GM12801 (cell line): ENCODE data around the gene SUPT20HL2.

Experiments used
- TF ChIP-seq, protein P1 (sequence below): IDR thresholded peaks from one replicate; pipeline ENCODE4 v1.5.1; 2011; ENCODE audit warnings: control low read depth; ENCODE audit not compliant: insufficient read length; ENCODE audit errors: extremely low read depth

Gene SUPT20HL2

DNA sequence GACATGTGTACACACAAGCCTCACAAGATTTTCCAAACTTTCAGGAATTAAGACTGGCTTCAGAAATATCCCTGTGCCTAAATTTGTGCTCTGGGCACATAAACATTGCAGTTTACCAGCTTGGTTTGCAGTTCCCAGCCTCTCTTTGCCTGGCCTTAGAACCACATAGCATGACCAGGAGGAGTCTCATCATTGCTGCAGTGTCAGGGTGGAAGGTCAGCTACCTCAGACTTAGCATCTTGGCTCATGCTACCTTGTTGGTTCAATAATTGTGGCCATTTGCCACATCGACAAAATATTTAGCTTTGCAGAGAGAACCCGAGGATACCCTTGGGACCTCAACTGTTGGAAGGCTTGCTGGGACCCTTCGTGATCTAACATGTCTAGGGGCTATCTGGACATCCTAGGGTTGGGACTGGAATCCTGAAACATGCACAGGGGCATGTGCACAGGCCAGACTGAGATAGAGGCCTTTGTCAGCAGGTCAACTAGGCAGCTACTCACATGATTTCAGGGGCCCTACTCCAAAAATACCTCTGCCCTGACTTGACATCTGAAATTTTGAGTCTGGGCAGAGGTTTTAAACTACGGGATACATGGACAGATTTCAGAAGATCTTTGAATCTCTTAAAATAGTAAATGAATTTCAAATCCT is 8.0 kb upstream of the SUPT20HL2 start:
- TF ChIP-seq, protein P1, sequence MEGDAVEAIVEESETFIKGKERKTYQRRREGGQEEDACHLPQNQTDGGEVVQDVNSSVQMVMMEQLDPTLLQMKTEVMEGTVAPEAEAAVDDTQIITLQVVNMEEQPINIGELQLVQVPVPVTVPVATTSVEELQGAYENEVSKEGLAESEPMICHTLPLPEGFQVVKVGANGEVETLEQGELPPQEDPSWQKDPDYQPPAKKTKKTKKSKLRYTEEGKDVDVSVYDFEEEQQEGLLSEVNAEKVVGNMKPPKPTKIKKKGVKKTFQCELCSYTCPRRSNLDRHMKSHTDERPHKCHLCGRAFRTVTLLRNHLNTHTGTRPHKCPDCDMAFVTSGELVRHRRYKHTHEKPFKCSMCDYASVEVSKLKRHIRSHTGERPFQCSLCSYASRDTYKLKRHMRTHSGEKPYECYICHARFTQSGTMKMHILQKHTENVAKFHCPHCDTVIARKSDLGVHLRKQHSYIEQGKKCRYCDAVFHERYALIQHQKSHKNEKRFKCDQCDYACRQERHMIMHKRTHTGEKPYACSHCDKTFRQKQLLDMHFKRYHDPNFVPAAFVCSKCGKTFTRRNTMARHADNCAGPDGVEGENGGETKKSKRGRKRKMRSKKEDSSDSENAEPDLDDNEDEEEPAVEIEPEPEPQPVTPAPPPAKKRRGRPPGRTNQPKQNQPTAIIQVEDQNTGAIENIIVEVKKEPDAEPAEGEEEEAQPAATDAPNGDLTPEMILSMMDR: no peak

DNA sequence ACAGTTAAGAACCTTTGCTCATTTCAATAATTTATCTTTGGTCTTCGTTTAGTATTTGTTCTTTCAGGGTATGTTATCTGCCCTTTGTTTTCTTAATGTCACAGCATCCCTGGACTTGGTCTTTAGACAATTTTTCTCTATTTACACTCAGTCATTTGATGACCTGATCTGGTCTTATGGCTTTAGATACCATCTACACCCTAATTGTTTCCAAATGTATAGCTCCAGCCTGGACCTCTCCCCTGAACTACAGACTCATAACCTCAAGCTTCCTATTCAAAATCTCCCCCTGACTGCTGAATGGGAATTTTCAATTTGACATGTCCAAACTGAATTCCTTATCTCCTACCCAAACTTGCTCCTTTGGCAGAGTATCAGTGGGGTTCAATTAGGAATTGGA is 3.7 kb upstream of the SUPT20HL2 start:
- TF ChIP-seq, protein P1: no peak

DNA sequence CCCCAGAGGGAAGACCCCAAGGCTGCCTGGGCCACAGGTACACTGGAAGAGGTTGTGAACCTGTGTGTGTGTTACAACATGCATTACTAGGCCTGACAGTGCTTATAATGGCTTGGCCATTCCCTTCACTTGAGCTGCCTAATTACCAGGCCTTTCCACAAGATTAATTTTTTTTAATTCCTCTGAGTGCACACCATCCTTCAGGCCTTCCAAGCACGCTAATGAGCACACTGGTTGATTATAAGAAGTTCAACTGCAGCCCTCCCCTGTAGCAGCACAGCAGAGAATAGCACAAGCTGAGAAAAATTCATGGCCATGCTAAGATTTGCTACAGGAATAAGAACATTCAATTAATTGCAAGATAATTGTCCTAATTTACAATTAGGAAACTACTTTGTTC is 2.2 kb upstream of the SUPT20HL2 start:
- TF ChIP-seq, protein P1: no peak

DNA sequence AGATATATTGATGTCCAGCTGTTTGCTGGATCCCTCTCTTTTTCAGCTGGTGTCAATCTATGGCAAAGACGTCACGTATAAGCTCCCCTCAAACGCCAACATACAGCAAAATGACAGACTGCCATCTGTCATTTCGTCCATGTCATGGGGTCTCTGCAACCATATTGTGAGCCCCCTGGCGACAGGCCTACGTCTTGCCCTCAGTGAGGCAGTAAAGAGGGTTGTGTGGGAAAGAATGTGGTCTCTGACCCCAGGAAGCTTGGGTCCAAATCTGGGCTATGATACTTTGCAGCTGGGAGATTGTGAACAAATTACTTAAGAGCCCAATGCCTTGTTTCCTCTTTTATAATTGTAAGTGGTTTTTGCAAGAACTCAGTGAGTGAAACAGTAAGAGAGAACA is 7.4 kb downstream of the SUPT20HL2 start:
- TF ChIP-seq, protein P1: no peak

DNA sequence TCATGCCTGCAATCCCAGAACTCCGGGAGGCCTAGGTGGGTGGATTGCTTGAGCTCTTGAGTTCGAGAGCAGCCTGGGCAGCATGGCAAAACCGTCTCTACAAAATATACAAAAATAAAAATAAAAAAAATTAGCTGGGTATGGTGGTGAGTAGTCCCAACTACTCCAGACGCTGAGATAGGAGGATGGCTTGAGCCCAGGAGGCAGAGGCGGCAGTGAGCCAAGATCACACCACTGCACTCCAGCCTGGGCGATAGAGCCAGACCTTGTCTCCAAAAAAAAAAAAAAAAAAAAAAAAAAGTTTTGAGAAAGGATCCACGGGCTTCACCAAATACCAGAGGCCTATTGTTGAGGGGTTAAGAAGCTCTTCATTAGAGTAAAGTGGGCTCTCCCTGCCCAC is 8.0 kb downstream of the SUPT20HL2 start:
- TF ChIP-seq, protein P1: no peak

DNA sequence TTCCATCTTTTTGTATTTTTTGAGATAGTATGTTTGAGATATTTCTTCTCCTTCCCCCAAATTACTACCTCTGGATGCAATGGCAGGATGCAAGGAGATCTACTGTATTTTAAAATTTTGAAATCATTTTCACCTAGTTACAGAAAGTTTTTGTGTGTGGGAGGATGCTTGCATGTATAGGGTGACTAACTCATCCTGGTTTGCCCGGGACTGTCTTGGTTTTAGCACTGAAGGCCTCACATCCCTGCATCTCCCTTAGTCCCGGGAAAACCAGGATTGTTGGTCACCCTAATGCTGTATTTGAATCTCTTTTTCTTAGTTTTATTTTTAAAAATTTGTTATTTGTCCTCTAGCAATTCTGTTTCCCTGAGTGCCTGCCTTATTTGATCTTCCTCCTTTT is 12.1 kb downstream of the SUPT20HL2 start:
- TF ChIP-seq, protein P1: no peak

DNA sequence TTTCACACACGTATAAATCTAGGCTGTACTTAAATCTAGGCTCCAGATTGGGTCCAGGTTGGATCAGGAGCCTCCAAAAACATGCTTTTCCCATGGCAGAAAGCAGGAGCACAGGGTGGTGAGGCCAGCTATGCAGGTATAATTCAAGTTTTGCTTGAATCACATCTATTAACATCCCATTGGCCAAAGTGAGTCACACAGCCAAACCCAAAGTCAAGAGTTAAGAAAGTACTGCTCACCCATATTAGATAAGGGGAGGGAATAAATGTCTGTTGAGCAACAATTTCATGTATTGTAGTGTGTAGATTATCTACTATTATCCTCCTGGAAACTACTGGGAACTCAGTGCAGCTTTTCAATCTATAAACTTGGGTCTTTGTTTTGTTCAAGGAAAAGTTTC is 12.8 kb downstream of the SUPT20HL2 start:
- TF ChIP-seq, protein P1: no peak

DNA sequence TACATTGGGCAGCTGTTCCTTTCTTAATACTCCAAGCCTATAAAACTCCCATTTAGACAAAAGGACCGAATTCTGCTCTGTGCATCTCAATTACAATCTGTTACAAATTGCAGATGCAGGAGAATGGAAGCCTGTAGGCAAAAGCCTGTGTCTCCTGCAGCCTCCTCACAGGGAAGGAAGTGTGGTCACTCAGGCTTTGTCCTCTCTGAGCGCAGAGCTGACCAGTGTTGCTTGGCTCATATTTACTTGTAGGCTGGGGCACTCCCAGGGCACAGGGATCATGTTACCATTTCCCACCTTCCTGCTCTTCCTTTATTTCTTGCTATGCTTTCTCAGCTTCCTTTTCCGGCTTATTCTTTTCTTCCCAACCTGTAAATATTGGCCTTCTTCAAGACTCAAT is 15.7 kb downstream of the SUPT20HL2 start:
- TF ChIP-seq, protein P1: no peak
